H1 (cell line): ENCODE data around the gene ORC3. TPM values are rescaled to one million over a fixed set of nuclear protein-coding genes. Genes with fewer than 3 reads are reported as not detected.

Experiments
- CTCF ChIA-PET: fragments of 300-600 bp; sonication (Branson Sonifier 250); formaldehyde crosslinking; loops from one replicate; lab custom pipeline; 2021; ENCODE audit not compliant: partially characterized antibody; lab: Charles Lee
- POLR2A ChIA-PET: fragments of 300-600 bp; sonication (Branson Sonifier 250); formaldehyde crosslinking; loops from one replicate; lab custom pipeline; 2021; ENCODE audit warnings: inconsistent platforms; ENCODE audit not compliant: partially characterized antibody; lab: Charles Lee
- DNase-seq, 2 experiments: peaks; one replicate each; pipeline versions ENCODE4 v3.0.0 to v3.0.0-alpha.2; 2010 to 2022; ENCODE audit warnings: low spot score in 2 of 2, low read depth in 1 of 2, mixed read lengths in 1 of 2
- FAIRE-seq: peaks from 2 replicates; lab custom pipeline; 2011; peaks lifted over from hg19 to GRCh38; lab: Jason Lieb, UNC
- H2AFZ ChIP-seq: 2 replicates; pipeline ENCODE4 v1.8.1; 2012; ENCODE audit warnings: low read length, inconsistent platforms
- H2AK5ac ChIP-seq: 2 replicates; pipeline ENCODE4 v1.6.1; 2013; ENCODE audit warnings: low read depth, low read length
- H2BK120ac ChIP-seq: replicated peaks from 2 replicates; pipeline ENCODE3; 2013; ENCODE audit warnings: low read depth, low read length, inconsistent platforms
- H2BK12ac ChIP-seq: 2 replicates; pipeline ENCODE4 v1.6.1; 2013; ENCODE audit warnings: low read depth, low read length
- H2BK15ac ChIP-seq: 2 replicates; pipeline ENCODE4 v1.6.1; 2013; ENCODE audit warnings: low read length
- H2BK20ac ChIP-seq: 2 replicates; pipeline ENCODE4 v1.6.1; 2013; ENCODE audit warnings: low read length
- H2BK5ac ChIP-seq: 2 replicates; pipeline ENCODE4 v1.6.1; 2013; ENCODE audit warnings: low read depth, low read length
- H3K14ac ChIP-seq: 2 replicates; pipeline ENCODE4 v1.6.1; 2013; ENCODE audit warnings: inconsistent platforms; ENCODE audit not compliant: insufficient read length
- H3K18ac ChIP-seq: 2 replicates; pipeline ENCODE4 v1.6.1; 2013; ENCODE audit warnings: low read length; ENCODE audit errors: extremely low read depth
- H3K23ac ChIP-seq: 2 replicates; pipeline ENCODE4 v1.6.1; 2013; ENCODE audit warnings: inconsistent platforms; ENCODE audit not compliant: insufficient read length
- H3K23me2 ChIP-seq: 2 replicates; pipeline ENCODE4 v1.6.1; 2013; ENCODE audit warnings: low read depth, low read length
- H3K27ac ChIP-seq: 2 replicates; pipeline ENCODE4 v1.6.1; 2011; ENCODE audit warnings: low read depth, low read length, inconsistent platforms
- H3K27me3 ChIP-seq, 4 experiments: replicated peaks in 1 of 4; 1 replicate in 1 of 4; 2 replicates in 3 of 4; pipeline versions ENCODE4 v1.6.1 to v1.8.1; 2011 to 2013; ENCODE audit warnings: low read length in 3 of 4, mild to moderate bottlenecking in 3 of 4, inconsistent platforms in 2 of 4, mixed read lengths in 2 of 4, moderate library complexity in 1 of 4; ENCODE audit not compliant: control insufficient read depth in 3 of 4, insufficient read depth in 3 of 4; ENCODE audit errors: extremely low read depth in 1 of 4
- H3K36me3 ChIP-seq, 4 experiments: 2 replicates each; pipeline versions ENCODE4 v1.6.1 to v1.8.1; 2011 to 2013; ENCODE audit warnings: mild to moderate bottlenecking in 4 of 4, low read length in 3 of 4, moderate library complexity in 2 of 4, control low read depth in 1 of 4, inconsistent platforms in 1 of 4; ENCODE audit not compliant: insufficient read depth in 4 of 4, control insufficient read depth in 2 of 4
- H3K4ac ChIP-seq: replicated peaks from 2 replicates; pipeline ENCODE3; 2013; ENCODE audit warnings: low read length, low read depth, mixed read lengths, inconsistent platforms; ENCODE audit not compliant: insufficient read length
- H3K4me1 ChIP-seq, 4 experiments: replicated peaks in 1 of 4; 1 replicate in 1 of 4; 2 replicates in 3 of 4; pipeline versions ENCODE4 v1.6.1 to v1.8.1; 2011 to 2013; ENCODE audit warnings: low read length in 3 of 4, inconsistent platforms in 2 of 4, mixed read lengths in 1 of 4; ENCODE audit not compliant: insufficient read depth in 4 of 4, control insufficient read depth in 3 of 4
- H3K4me2 ChIP-seq, 2 experiments: 2 replicates each; pipeline versions ENCODE4 v1.6.1 to v1.8.1; 2011 to 2013; ENCODE audit warnings: low read depth in 2 of 2, low read length in 2 of 2, control low read depth in 1 of 2, inconsistent platforms in 1 of 2, mild to moderate bottlenecking in 1 of 2; ENCODE audit not compliant: insufficient read depth in 1 of 2
- H3K4me3 ChIP-seq, 4 experiments: fragments of 200-600, 300-600 bp in 1 of 4; sonication (generic), shearing (Covaris generic), sonication (Bioruptor Twin) in 1 of 4; 2 replicates each; pipeline versions ENCODE4 v1.5.1 to v1.8.1; 2011 to 2016; ENCODE audit warnings: low read length in 4 of 4, low read depth in 3 of 4, control low read depth in 2 of 4, inconsistent platforms in 2 of 4, mild to moderate bottlenecking in 2 of 4, mixed read lengths in 1 of 4, moderate library complexity in 1 of 4; ENCODE audit not compliant: insufficient read depth in 2 of 4; ENCODE audit errors: extremely low read depth in 1 of 4
- H3K56ac ChIP-seq: replicated peaks from 2 replicates; pipeline ENCODE3; 2013; ENCODE audit warnings: low read depth, mild to moderate bottlenecking, mixed read lengths, low read length, inconsistent platforms; ENCODE audit not compliant: insufficient read length
- H3K79me1 ChIP-seq: 2 replicates; pipeline ENCODE4 v1.6.1; 2013; ENCODE audit warnings: low read depth, low read length, control low read depth
- H3K79me2 ChIP-seq, 2 experiments: 2 replicates each; pipeline versions ENCODE4 v1.6.1 to v1.8.1; 2012 to 2013; ENCODE audit warnings: low read length in 2 of 2, mild to moderate bottlenecking in 2 of 2, inconsistent platforms in 1 of 2; ENCODE audit not compliant: insufficient read depth in 2 of 2, control insufficient read depth in 1 of 2
- H3K9ac ChIP-seq, 4 experiments: replicated peaks in 1 of 4; 1 replicate in 1 of 4; 2 replicates in 3 of 4; pipeline versions ENCODE4 v1.6.1 to v1.8.1; 2011 to 2013; ENCODE audit warnings: low read depth in 3 of 4, low read length in 3 of 4, control low read depth in 2 of 4, mild to moderate bottlenecking in 2 of 4, moderate library complexity in 2 of 4, inconsistent platforms in 1 of 4; ENCODE audit errors: extremely low read depth in 1 of 4
- H3K9me3 ChIP-seq, 2 experiments: 2 replicates each; pipeline versions ENCODE4 v1.6.1 to v1.8.1; 2012 to 2013; ENCODE audit warnings: mild to moderate bottlenecking in 2 of 2, moderate library complexity in 2 of 2, control low read depth in 1 of 2, inconsistent platforms in 1 of 2, low read depth in 1 of 2, low read length in 1 of 2, mixed read lengths in 1 of 2; ENCODE audit not compliant: insufficient read depth in 2 of 2
- H4K20me1 ChIP-seq, 2 experiments: replicated peaks in 1 of 2; 2 replicates each; pipeline versions ENCODE3 to v1.8.1; 2011 to 2013; ENCODE audit warnings: inconsistent platforms in 2 of 2, low read length in 2 of 2, mild to moderate bottlenecking in 1 of 2; ENCODE audit not compliant: insufficient read depth in 2 of 2, control insufficient read depth in 1 of 2
- H4K5ac ChIP-seq: 2 replicates; pipeline ENCODE4 v1.6.1; 2013; ENCODE audit warnings: low read length, low read depth, mixed read lengths, inconsistent platforms; ENCODE audit not compliant: insufficient read length
- H4K8ac ChIP-seq: 2 replicates; pipeline ENCODE4 v1.8.0; 2013; ENCODE audit warnings: mild to moderate bottlenecking, moderate library complexity, low read length, inconsistent platforms; ENCODE audit not compliant: insufficient read depth; ENCODE audit errors: extremely low read depth
- H4K91ac ChIP-seq: replicated peaks from 2 replicates; pipeline ENCODE3; 2013; ENCODE audit warnings: low read length, mixed read lengths, inconsistent platforms; ENCODE audit not compliant: insufficient read length
- RNF2 ChIP-seq: fragments of 200-900, 300-1000 bp; sonication (generic); IDR thresholded peaks from 2 replicates; pipeline ENCODE4 v1.7.1; 2016; ENCODE audit warnings: borderline replicate concordance, low read depth, mild to moderate bottlenecking, antibody characterized with exemption, low read length; ENCODE audit not compliant: poor library complexity, severe bottlenecking; ENCODE audit errors: missing control alignments
- ZNF274 ChIP-seq: IDR thresholded peaks from 2 replicates; pipeline ENCODE4 v1.7.0; 2012; ENCODE audit warnings: low read length, borderline replicate concordance; ENCODE audit errors: extremely low read depth
- polyA plus RNA-seq, 7 experiments: library from polyadenylated mRNA; depleted of rRNA in 3 of 7; stranded (reverse) in 5 of 7; unstranded in 2 of 7; fragments of >200 nt in 5 of 7; fragments of 200-250 nt in 2 of 7; gene quantifications; 1 replicate in 5 of 7; 2 replicates in 1 of 7; 4 replicates in 1 of 7; pipeline versions ENCODE4 v1.2.1 to v1.2.3, GENCODE V29; 2011 to 2013; ENCODE audit warnings: missing spikeins in 2 of 7, mixed read lengths in 2 of 7
- total RNA-seq: library from RNA; stranded (reverse); fragmentation: NEBNext Ultra II Directional; extraction: Animal tissue kit (Norgen Biotek cat#: 25700); gene quantifications from 2 replicates; pipeline ENCODE4 v1.2.1, GENCODE V29; 2021

Gene ORC3
- total and polyA plus RNA-seq, 2 of the 8 experiments (the other 6 are each of a cell fraction or from before 2014, with no cell fraction given): 35.9 to 60.9 TPM

DNA sequence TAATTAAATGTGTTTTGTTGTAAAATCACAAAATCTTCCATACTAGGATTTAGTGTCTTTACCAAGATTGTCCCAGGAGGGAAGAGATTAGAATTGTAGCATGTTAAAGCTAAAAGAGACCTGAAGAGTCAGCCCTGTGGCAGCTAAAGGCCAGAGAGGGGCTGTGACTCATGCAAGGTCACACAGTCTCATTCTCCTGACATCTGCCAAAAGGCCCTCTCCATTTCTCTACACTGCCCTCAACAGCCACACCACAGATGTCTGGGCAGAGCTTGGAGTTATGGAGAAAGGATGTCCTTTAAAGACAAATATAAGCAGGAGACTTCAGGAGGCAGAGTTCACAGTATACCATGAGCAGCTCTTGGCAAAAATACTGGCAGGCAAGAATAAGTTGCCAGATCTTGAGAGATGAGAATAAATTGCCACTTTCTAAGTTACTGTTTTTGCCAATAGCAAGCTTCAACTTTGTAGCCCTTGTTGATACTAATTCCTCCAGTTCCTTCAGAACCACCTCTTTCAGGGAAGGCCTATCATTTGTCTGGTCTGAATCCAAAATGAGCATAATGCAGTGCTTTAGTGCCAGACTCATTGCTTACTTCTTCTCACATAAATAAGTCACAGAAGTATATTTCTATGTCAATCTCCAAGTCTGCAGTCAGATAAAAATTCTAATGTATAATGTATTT lies 70.4 kb downstream of the ORC3 start:
- Histone ChIP-seq H4K91ac (no peak overlapping the region), H3K4ac (no peak overlapping the region), H4K5ac (no peak overlapping the region), H3K36me3 (peaks cover 0 to 53% (median 22%) of the 10 kb centered on the region in 4 experiments; a peak in 7 of 8 replicates), H3K4me1 (no peaks in the 10 kb centered on the region), H2AK5ac (no peak overlapping the region), H3K14ac (no peak overlapping the region), H3K23me2 (no peaks in the 10 kb centered on the region), H2BK20ac (no peak overlapping the region), H4K8ac (no peak overlapping the region), H3K56ac (no peak overlapping the region), H3K27me3 (no peaks in the 10 kb centered on the region), H3K27ac (no peak overlapping the region), H2BK120ac (no peak overlapping the region), H4K20me1 (no peaks in the 10 kb centered on the region), H2BK12ac (no peak overlapping the region), H3K79me1 (no peaks in the 10 kb centered on the region), H3K4me2 (no peak overlapping the region), H3K9me3 (no peaks in the 10 kb centered on the region), H3K23ac (no peak overlapping the region), H3K18ac (no peak overlapping the region), H3K79me2 (no peaks in the 10 kb centered on the region), H3K9ac (no peak overlapping the region), H3K4me3 (no peak overlapping the region), H2BK15ac (no peak overlapping the region), H2AFZ (no peak overlapping the region), H2BK5ac (no peak overlapping the region)
- CTCF ChIA-PET: no interaction called here
- FAIRE-seq (no peak), DNase-seq (no peak)
- POLR2A ChIA-PET: interaction anchor here (0.9 kb wide), 1 partner anchor 12 kb away, joined by 3 read pairs; no protein-coding TSS in a partner anchor
- no peak for TF ChIP-seq RNF2
- TF ChIP-seq ZNF274: no peak
